ENCODE measurements around the gene GATM.

Gene GATM

DNA sequence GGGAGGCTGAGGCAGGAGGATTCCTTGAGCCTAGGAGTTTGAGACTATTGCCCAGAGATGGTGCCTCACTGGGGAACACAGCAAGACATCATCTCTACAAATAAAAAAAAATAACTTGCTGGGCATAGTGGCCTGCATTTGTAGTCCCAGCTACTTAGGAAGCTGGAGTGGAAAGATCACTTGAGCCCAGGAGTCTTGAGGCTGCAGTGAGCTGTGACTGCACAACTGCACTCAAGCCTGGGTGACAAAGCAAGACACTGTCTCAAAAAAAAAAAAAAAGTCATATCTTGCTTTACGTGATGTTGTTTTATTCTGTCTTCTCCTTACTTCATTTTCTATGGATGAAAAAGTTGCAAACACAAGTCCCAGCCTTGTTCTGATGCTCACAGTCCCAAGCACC is 14.1 kb downstream of the GATM start:
- no peak for TF ChIP-seq POLR2AphosphoS5 (IDR thresholded peaks at IDR 0.05; ENCODE audit: low read depth, low read length)
- no peak for TF ChIP-seq PAX5 (IDR thresholded peaks at IDR 0.05; ENCODE audit: insufficient read depth, low read length, severe bottlenecking)
- no peak for TF ChIP-seq POU2F2 (IDR thresholded peaks at IDR 0.05; ENCODE audit: low read depth, low read length)
- TF ChIP-seq TAF1 (IDR thresholded peaks at IDR 0.05; ENCODE audit: low read depth, low read length) = no peak
- TF ChIP-seq POLR2A (IDR thresholded peaks at IDR 0.05; ENCODE audit: low read depth, low read length) = no peak
- TF ChIP-seq SPI1 (IDR thresholded peaks at IDR 0.05; ENCODE audit: low read depth, low read length) = no peak
- DNase-seq (ENCODE audit: insufficient read length, low spot score) = no peak
- no peak for FAIRE-seq

DNA sequence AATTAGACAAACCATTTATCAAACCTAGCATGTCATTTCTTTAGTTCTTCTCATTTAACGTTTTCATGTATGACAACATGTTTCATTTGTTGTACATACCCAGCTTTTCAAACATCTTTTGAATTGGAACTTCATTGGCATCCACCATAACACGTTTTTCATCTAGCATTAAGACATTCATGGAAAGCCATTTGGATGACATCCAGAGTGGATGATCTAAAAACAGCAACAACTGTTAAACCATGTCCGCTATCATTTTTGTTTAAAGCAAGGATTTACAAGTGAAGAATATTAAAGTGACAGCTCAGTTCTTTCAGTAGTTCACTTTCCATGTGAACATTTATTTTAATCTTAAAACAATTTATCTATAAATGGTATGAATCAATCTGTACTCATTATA is 14.5 kb downstream of the GATM start:
- TF ChIP-seq PAX5 (IDR thresholded peaks at IDR 0.05; ENCODE audit: insufficient read depth, low read length, severe bottlenecking) (no peak), POU2F2 (IDR thresholded peaks at IDR 0.05; ENCODE audit: low read depth, low read length) (no peak), POLR2A (IDR thresholded peaks at IDR 0.05; ENCODE audit: low read depth, low read length) (no peak), SPI1 (IDR thresholded peaks at IDR 0.05; ENCODE audit: low read depth, low read length) (no peak), POLR2AphosphoS5 (IDR thresholded peaks at IDR 0.05; ENCODE audit: low read depth, low read length) (no peak), TAF1 (IDR thresholded peaks at IDR 0.05; ENCODE audit: low read depth, low read length) (no peak)
- no peak for DNase-seq (ENCODE audit: insufficient read length, low spot score)
- no peak for FAIRE-seq

DNA sequence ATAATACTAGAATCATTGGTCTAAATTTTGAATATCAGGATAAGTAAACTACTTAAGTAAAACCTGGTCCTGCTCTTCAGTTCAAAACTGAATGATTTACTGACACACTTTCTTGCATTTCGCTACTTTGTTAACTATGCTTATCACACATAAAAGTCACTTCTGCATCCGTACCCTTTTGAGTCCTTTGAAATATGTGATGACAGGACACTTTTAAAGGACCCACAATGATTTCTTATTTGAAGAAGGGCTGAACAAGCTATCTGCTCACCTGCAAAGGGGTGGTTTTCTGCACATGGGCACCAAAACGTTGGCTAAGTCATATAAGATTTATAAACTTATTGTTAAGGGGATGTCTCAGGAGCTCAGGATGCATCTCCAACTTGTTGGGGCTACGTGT is 15.0 kb downstream of the GATM start:
- DNase-seq (ENCODE audit: insufficient read length, low spot score) (no peak), FAIRE-seq (no peak)
- no peak for TF ChIP-seq POLR2AphosphoS5 (IDR thresholded peaks at IDR 0.05; ENCODE audit: low read depth, low read length)
- TF ChIP-seq PAX5 (IDR thresholded peaks at IDR 0.05; ENCODE audit: insufficient read depth, low read length, severe bottlenecking) = no peak
- no peak for TF ChIP-seq TAF1 (IDR thresholded peaks at IDR 0.05; ENCODE audit: low read depth, low read length)
- no peak for TF ChIP-seq POU2F2 (IDR thresholded peaks at IDR 0.05; ENCODE audit: low read depth, low read length)

DNA sequence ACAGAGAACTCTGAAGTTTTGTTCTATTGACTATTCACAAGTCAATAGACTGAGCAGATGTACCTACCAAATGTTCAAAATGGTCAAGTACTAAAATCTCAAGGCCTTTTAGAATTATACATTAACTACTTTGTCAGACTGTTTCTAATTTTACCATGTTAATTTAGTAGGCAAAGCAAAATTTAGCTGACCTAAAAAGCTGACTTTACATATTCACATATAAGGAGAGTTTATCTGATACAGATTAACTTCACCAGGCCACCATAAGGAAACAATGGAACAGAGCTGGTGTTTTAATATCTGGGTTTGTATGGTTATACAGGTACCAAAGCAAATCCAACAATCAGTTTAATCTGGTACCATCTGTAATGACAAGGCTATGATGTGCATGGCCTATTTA is 15.9 kb downstream of the GATM start:
- no peak for FAIRE-seq
- no peak for DNase-seq (ENCODE audit: insufficient read length, low spot score)
- TF ChIP-seq SPI1 (IDR thresholded peaks at IDR 0.05; ENCODE audit: low read depth, low read length) = no peak
- no peak for TF ChIP-seq POU2F2 (IDR thresholded peaks at IDR 0.05; ENCODE audit: low read depth, low read length)
- no peak for TF ChIP-seq POLR2A (IDR thresholded peaks at IDR 0.05; ENCODE audit: low read depth, low read length)
- no peak for TF ChIP-seq POLR2AphosphoS5 (IDR thresholded peaks at IDR 0.05; ENCODE audit: low read depth, low read length)
- TF ChIP-seq PAX5 (IDR thresholded peaks at IDR 0.05; ENCODE audit: insufficient read depth, low read length, severe bottlenecking) = no peak
- TF ChIP-seq TAF1 (IDR thresholded peaks at IDR 0.05; ENCODE audit: low read depth, low read length) = no peak

DNA sequence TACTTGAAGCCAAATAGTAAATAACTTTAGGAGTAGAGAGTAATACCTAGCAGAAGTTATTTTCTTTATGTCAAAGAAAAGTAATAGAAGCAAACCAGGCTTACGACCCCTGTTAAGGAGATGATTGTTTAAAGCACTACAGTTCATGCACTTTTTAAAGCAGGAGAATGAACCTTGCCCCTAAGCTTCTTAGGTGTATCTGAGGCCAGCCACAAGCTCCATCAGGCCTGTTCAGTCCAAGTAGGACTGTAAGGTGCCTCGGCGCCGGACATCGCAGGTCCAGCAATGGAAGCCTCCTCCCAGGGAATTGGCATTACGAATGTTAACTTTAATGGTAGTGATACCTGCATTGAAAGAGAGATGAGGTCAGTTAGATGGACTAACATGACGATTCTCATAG is 16.5 kb downstream of the GATM start:
- TF ChIP-seq PAX5 (IDR thresholded peaks at IDR 0.05; ENCODE audit: insufficient read depth, low read length, severe bottlenecking) (no peak), TAF1 (IDR thresholded peaks at IDR 0.05; ENCODE audit: low read depth, low read length) (no peak), SPI1 (IDR thresholded peaks at IDR 0.05; ENCODE audit: low read depth, low read length) (no peak), POU2F2 (IDR thresholded peaks at IDR 0.05; ENCODE audit: low read depth, low read length) (no peak), POLR2AphosphoS5 (IDR thresholded peaks at IDR 0.05; ENCODE audit: low read depth, low read length) (no peak), POLR2A (IDR thresholded peaks at IDR 0.05; ENCODE audit: low read depth, low read length) (no peak)
- no peak for DNase-seq (ENCODE audit: insufficient read length, low spot score)
- no peak for FAIRE-seq

DNA sequence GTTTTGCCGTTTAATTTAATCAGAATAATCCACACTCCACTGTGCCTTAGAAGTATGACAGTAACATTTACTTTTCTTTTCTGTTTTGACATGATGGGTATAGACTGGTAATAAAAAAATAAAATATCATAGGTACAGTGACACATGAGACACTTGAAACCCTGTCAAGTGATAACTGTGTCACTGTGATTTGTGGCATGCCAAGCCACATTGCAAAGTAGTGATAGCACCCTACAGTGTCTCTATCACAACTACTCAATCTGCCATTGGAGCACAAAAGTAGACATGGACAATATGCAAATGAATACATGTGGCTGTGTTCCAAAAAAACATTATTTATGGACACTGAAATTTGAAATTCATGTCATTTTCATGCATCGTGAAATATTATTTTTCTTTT is 22.5 kb downstream of the GATM start:
- FAIRE-seq (peak; percentile 40), DNase-seq (ENCODE audit: insufficient read length, low spot score) (no peak)
- TF ChIP-seq TAF1 (IDR thresholded peaks at IDR 0.05; ENCODE audit: low read depth, low read length) (no peak), POLR2A (IDR thresholded peaks at IDR 0.05; ENCODE audit: low read depth, low read length) (no peak), PAX5 (IDR thresholded peaks at IDR 0.05; ENCODE audit: insufficient read depth, low read length, severe bottlenecking) (no peak), SPI1 (IDR thresholded peaks at IDR 0.05; ENCODE audit: low read depth, low read length) (no peak), POLR2AphosphoS5 (IDR thresholded peaks at IDR 0.05; ENCODE audit: low read depth, low read length) (no peak), POU2F2 (IDR thresholded peaks at IDR 0.05; ENCODE audit: low read depth, low read length) (no peak)

DNA sequence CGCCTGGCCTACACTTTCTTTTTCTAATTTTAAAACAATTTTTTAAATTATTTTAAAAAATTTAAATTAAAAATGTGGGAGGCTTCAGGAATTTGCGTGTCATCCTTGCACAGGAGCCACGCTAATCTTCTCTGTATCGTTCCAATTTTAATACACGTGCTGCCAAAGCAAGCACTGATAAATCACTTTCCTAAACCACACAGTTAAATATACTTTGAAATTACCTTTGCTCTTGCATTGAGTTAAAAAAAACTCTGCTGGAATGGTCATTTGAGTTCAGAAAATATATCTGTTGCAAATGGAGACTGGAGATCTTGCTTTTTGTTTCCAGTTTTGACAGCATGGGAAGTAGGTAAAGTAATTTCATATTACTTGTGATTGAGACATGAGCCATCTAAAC is 23.6 kb downstream of the GATM start:
- DNase-seq (ENCODE audit: insufficient read length, low spot score) (no peak), FAIRE-seq (no peak)
- TF ChIP-seq POU2F2 (IDR thresholded peaks at IDR 0.05; ENCODE audit: low read depth, low read length) = no peak
- no peak for TF ChIP-seq SPI1 (IDR thresholded peaks at IDR 0.05; ENCODE audit: low read depth, low read length)
- no peak for TF ChIP-seq POLR2A (IDR thresholded peaks at IDR 0.05; ENCODE audit: low read depth, low read length)
- no peak for TF ChIP-seq PAX5 (IDR thresholded peaks at IDR 0.05; ENCODE audit: insufficient read depth, low read length, severe bottlenecking)
- TF ChIP-seq POLR2AphosphoS5 (IDR thresholded peaks at IDR 0.05; ENCODE audit: low read depth, low read length) = no peak
- TF ChIP-seq TAF1 (IDR thresholded peaks at IDR 0.05; ENCODE audit: low read depth, low read length) = no peak

DNA sequence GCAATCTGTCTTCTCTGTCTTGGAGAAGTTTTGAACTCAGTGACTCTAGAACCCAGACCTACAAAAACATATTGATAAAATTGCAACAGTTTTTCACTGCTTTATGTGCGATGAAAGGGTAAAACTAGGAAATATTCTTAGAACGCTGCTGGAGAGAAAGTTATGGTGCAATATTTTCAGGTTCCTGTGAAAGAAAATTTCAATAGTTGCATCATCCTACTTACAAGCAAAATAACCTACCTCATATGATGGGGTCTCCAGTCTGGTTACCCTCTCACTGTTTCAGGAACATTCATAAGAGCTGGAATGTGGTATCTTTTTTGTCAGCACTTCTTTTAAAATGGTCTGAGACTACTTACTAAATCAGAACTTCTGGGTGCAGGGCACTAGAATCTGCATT is 27.1 kb downstream of the GATM start:
- TF ChIP-seq TAF1 (IDR thresholded peaks at IDR 0.05; ENCODE audit: low read depth, low read length) (no peak), SPI1 (IDR thresholded peaks at IDR 0.05; ENCODE audit: low read depth, low read length) (no peak), POLR2A (IDR thresholded peaks at IDR 0.05; ENCODE audit: low read depth, low read length) (no peak), POLR2AphosphoS5 (IDR thresholded peaks at IDR 0.05; ENCODE audit: low read depth, low read length) (no peak), POU2F2 (IDR thresholded peaks at IDR 0.05; ENCODE audit: low read depth, low read length) (no peak), PAX5 (IDR thresholded peaks at IDR 0.05; ENCODE audit: insufficient read depth, low read length, severe bottlenecking) (no peak)
- FAIRE-seq = peak; percentile 38
- DNase-seq (ENCODE audit: insufficient read length, low spot score) = no peak

DNA sequence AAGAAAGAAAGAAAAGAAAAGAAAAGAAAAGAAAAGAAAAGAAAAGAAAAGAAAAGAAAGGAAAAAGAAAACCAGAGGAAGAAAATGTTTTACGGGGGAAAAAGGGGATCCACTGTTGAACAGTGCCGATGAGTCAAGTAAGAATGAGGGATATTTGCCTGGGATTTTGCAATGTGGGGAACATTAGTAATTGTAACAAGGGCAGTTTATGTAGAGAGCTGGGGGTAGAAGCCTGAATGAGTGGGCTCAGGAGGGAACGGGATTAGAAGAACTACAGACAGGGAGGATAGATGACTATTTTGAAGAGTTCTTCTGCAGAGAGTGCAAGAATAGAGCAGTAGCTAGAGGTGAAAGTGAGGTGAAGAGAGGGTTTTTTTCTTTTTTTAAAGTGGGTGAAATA is 28.7 kb downstream of the GATM start:
- no peak for TF ChIP-seq POLR2A (IDR thresholded peaks at IDR 0.05; ENCODE audit: low read depth, low read length)
- TF ChIP-seq POU2F2 (IDR thresholded peaks at IDR 0.05; ENCODE audit: low read depth, low read length) = no peak
- TF ChIP-seq TAF1 (IDR thresholded peaks at IDR 0.05; ENCODE audit: low read depth, low read length) = no peak
- no peak for TF ChIP-seq POLR2AphosphoS5 (IDR thresholded peaks at IDR 0.05; ENCODE audit: low read depth, low read length)
- TF ChIP-seq SPI1 (IDR thresholded peaks at IDR 0.05; ENCODE audit: low read depth, low read length) = no peak
- no peak for TF ChIP-seq PAX5 (IDR thresholded peaks at IDR 0.05; ENCODE audit: insufficient read depth, low read length, severe bottlenecking)
- FAIRE-seq = no peak

DNA sequence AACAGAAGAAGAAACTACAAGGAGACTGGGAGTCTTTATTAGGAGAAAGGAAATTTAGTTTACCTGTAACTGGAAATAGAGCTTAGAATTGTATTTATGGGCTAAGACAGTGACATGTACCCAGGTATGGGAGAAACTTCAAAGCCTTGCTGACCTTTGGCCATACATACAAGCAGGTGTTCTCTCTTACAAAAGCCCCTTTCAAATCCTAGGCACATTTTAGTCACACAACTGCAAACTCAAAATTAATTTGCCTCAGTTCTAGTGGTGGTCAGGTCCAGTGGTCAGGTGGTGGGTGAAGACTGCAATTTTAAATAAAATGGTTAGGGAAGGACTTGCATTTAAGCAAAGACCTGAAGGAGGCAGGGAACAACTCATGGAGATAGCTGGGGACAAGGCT is 30.4 kb downstream of the GATM start:
- FAIRE-seq (no peak), DNase-seq (ENCODE audit: insufficient read length, low spot score) (no peak)
- TF ChIP-seq POLR2AphosphoS5 (IDR thresholded peaks at IDR 0.05; ENCODE audit: low read depth, low read length) (no peak), SPI1 (IDR thresholded peaks at IDR 0.05; ENCODE audit: low read depth, low read length) (no peak), POU2F2 (IDR thresholded peaks at IDR 0.05; ENCODE audit: low read depth, low read length) (no peak), TAF1 (IDR thresholded peaks at IDR 0.05; ENCODE audit: low read depth, low read length) (no peak), POLR2A (IDR thresholded peaks at IDR 0.05; ENCODE audit: low read depth, low read length) (no peak), PAX5 (IDR thresholded peaks at IDR 0.05; ENCODE audit: insufficient read depth, low read length, severe bottlenecking) (no peak)

More for the DNA sequence above, 28.7 kb downstream of the GATM start:
- no peak for DNase-seq (ENCODE audit: insufficient read length, low spot score)
